DND-41 (cell line): Measurements from ENCODE around the gene TBC1D22B.

Source experiments
- CTCF ChIP-seq: IDR thresholded peaks from 2 replicates; pipeline ENCODE4 v1.5.1; 2012; ENCODE audit warnings: borderline replicate concordance, low read length, moderate library complexity, mild to moderate bottlenecking; ENCODE audit not compliant: poor library complexity, severe bottlenecking; ENCODE audit errors: extremely low read depth
- EZH2 ChIP-seq: IDR thresholded peaks from 3 replicates; pipeline ENCODE4 v1.6.1; 2012; ENCODE audit warnings: borderline replicate concordance, low read depth, mild to moderate bottlenecking, moderate library complexity, low read length, inconsistent platforms; ENCODE audit not compliant: severe bottlenecking

DNA sequence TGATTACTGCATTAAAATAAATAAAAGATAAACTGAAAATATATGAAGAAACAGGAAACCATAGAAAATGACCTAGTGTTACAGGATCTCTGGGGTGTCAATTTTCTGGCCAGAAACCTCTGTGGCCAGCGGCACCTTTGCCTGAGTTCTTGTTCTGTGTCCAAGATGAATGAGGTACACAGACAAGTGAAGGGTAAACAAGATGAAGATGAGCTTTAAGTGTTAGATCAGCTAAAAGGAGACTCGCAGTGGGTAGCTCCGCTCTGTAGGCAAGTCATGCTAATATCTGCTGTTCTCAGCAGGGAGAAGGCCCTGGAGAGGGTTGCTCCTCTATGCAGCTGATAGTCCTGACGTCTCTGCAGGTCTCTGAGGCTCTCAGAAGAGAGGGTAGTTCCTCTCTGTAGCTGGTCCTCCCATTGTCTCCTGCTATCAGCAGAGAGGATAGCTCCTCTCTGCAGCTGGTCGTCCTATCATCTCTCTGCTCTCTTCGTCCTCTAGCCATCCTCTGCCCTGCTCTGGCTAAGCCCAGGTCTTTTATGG, 35.9 kb upstream of the TBC1D22B start:
- no peak for TF ChIP-seq CTCF
- TF ChIP-seq EZH2: no peak
